ENCODE data around the gene CORO2A.
"Not testable (repeated sequence)": the region's sequence is repeated elsewhere in the genome, so short reads cannot be mapped to it uniquely, and the experiment has no call there.

Gene CORO2A

DNA sequence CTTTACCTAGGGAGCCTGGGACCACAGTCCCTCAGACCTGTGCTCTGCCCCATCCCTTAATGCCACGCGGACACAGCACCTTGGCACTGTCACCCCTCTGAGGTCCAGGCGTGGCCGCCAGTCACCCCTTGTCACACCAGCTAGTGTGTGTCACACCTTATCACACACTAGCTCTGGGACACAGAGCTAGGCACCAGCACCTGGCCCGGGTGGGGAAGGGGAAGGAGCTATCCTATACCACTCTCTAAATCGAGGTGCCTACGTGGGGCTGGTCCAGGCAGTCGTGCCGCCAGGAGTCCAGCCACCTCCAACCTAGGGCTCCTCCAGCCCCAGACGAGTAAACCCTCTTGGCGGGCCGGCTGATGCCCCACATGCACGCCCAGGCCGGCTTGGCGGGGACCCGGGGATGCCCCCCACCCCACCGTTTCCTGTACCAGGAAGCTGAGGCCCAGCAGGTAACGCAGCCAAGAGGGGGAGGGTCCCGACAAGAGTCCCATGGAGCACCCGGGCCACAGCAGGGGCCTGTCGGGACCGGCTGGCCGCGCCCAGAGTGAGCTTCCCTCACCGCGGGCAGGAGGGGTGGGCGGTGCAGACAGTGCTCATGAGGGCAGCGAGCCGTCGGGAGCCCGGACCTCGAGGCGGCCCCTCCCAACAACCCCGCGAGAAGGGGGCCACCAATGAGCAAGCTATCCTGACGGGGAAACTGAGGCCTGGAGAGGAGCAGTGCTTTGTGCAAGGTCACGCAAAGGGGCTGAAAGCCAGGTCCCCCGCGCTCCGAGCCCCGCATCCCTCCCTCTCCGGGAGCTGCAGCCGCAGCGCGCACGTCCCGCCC is 550 bp downstream of the CORO2A start:
- DNase-seq (ENCODE audit: low read depth), result no peak

GRCh38 chr9:98191181-98191608 is 1.2 kb downstream of the CORO2A start:
- DNase-seq (ENCODE audit: low read depth), result no peak

DNA sequence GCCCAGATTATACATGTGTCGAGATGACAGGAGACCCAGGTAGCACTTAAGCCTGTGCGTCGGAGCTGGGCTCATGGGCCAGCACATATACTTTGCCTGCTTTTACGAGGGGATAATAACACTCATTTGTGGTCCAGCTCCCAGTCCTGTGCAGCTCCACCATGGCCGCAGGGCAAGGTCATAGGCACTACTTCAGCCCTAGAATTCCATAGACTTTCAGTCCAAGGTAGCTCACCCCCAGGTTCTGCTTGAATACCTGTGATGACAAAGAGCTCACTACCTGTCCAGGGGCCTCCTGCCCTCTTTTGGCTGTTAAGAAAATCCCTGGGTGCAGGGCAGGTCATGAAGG is 1.7 kb downstream of the CORO2A start:
- DNase-seq (ENCODE audit: low read depth), result no peak

GRCh38 chr9:98189412-98189811 is 3.0 kb downstream of the CORO2A start:
- DNase-seq (ENCODE audit: low read depth), result no peak

- DNase-seq (ENCODE audit: low read depth), result no peak
Measured at GRCh38 chr9:98187926-98188325, 4.5 kb downstream of the CORO2A start.

- no peak for DNase-seq (ENCODE audit: low read depth)
Measured at GRCh38 chr9:98186236-98186635, 6.2 kb downstream of the CORO2A start.

DNA sequence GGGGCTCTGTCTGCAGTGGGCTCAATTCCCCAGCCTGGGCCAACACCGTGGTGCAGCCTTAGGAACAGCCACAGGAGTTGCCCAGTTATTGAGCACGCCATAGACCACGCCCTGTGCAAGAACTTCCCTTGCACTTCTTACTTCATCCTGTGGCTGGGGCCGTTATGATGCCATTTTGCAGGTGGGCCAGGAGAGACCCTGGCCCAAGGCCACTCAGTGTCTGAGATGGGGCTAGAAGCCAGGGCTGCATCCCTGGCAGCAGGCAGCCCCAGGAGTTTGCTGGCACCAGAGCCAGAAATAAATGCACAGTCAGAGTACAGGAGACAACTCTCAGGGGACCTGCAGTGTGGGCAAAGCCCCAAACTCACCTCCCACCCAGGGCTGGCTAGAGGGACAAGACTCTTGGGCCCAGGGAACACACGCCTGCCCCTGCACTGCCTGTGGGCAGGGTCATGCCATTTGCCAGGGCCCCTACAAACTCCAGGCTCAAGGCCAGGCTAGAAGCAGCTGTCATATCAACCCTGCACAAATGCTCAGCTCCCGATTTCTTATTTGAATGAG is 6.7 kb downstream of the CORO2A start:
- no peak for DNase-seq (ENCODE audit: low read depth)

DNA sequence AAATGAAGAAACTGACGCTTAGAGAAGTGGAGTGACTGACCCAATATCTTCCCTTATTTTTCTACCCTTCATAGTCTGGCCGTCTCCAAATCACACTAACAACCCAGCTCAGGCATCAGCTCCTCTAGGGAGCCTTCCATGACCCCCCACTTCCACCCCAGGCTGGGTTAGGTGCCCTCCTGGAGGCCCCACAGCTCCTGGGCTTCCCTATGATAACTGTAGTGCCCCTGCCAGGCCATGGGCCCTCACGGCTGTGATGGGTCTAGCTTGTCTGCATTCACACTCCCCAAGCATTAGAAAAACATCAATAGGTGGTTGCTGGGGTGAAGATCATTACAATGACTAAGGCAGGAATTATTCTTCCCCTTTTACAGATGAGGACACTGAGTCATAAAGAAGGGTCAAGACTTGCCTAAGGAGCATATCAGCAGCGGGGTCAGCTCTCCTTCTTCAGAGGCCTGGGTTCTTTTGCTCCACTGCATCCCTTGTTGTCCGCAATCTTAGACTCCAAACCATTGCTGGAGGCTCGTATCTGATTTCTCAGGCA is 7.3 kb downstream of the CORO2A start:
- DNase-seq (ENCODE audit: low read depth), result no peak

DNA sequence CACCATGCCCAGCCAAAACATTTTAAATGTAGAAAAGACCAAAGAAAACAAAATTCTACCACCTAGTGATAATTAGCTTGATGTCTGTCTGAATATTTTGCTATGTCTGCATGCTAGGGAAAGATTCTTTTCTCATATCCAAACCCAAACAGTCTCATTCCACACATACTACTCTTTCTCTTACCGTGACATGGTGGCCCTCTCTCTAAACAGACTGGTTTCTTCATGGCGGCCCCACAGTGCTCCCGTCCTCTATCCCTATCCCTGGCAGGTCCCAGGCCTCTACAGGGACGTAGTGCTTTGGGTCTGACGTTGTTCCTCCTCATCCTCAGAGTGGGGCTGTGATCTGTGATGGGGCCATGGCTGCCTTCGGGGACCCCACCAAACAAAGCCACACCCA is 8.1 kb downstream of the CORO2A start:
- no peak for DNase-seq (ENCODE audit: low read depth)

- no peak for DNase-seq (ENCODE audit: low read depth)
Measured at GRCh38 chr9:98182889-98183599, 9.4 kb downstream of the CORO2A start.

- DNase-seq (ENCODE audit: low read depth), result no peak
Measured at GRCh38 chr9:98182069-98182820, 10.2 kb downstream of the CORO2A start.

GRCh38 chr9:98181746-98182068 is 10.7 kb downstream of the CORO2A start:
- DNase-seq (ENCODE audit: low read depth), result no peak

DNA sequence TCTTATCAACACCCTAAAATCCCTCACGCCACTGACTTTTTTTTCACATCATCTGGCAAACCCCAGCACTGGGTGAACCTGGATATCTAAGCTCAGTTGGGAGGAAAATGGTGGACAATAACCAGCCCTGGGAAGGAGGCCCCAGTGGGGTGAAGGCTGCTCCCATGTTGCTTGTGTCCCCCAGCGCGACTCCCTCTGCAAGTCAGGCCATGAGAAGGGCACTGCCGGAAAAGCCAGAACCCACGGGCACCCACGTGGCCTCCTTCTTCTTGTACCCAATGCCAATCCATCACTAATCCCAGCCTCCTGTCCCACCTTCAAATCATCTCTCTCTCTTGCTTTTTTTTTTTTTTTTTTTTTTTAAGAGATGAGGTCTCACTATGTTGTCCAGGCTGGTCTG is 11.4 kb downstream of the CORO2A start:
- no peak for DNase-seq (ENCODE audit: low read depth)

DNA sequence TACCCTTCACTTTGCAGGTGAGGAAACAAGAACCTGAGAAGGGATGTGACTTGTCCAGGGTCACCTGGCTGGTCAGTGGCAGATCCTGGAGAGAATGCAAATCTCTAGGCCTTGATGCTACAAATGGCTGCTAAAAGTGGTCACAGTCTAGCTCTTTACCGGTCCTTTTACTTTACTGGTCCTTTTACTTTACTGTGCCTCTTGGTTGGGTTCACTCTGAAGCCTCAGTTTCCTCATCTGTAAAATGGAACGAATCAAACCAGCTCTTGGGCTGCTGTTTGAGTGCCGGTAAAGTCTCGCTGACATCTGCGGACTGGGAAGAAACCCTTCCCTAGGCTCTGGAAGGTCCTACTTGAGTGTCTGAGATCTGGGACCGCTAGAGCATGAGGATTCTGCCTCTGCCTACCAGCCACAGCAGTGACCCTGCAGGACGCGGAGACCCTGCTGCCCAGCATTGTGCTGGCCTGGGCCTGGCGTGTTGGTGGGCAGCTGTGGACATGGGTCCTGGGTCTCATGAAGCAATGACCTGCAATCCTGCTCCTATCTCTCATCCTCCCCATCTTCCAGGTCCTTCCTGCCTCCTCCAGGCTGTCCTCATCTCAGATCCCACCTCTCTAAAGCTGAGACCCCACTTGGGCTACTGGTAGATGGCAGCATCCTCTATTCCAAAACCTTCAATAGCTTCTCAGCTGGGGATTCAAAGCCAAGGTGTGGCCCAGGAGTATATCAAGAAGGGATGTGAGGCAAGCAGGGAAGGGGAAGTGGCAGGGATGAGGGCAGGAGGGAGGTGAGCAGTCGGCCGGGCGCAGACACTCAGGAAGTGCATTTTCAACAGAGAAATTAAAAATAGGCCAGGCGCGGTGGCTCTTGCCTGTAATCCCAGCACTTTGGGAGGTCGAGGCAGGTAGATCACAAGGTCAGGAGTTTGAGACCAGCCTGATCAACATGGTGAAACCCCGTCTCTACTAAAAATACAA is 13.3 kb downstream of the CORO2A start:
- no peak for DNase-seq (ENCODE audit: low read depth)

DNA sequence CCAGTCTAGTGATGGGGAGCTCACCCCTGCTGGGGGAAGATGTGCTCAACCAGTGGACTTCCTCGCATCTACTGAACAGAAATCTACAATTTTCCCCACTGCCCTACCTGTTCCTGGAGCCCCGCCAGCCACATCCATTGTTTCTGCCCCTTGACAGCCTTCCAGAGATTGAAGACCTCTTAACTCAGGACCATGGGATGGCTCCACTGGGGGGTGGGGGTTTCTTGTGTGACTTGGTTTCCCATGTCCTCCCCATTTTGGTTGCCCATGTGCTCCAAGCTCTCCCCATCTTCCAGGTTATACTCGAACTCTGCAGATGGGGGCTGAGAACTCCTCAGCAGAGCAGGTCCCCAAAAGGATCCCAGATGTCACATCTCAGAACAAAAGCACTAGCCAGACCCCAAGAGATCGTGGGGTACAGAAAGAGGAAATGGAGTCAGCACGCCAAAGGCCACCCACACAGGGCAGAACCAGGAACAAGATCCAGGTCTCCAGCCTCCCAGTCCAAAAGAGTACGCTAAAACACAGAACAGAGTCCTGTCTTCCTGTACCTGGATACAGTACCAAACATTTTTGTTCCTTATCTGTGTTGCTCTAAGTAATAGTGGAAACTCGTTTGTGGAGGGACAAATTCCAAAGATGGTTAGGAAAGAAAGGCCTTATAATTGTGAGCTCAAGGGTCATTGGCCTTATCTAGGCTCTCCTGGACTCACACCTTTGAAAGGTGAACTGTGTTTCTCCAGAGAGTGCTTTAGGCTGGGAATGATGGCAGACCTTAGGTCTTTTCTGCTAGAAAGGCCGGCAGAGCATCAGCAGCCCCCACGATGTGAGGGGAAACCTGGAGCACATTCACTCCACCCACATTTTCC is 15.8 kb downstream of the CORO2A start:
- no peak for DNase-seq (ENCODE audit: low read depth)

DNA sequence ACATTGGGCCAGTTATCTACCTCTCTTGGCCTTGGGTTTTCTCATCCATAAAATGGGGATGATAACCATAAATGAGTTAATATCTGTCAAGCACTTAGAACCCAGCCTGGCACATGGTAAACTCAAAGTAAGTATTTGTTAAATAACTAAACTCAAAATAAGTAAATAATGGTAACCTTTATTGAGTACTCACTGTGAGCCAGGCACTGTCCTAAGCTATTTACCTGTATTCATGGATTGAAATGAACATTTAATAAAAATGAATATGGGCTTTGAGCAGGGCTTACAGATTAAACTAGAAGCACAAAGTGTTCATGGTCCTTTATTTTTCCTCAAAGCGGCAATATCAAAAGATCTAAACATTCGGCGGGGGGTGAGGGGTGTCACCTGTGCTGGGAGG is 16.7 kb downstream of the CORO2A start:
- DNase-seq (ENCODE audit: low read depth), result no peak

GRCh38 chr9:98175028-98175569 is 17.3 kb downstream of the CORO2A start:
- no peak for DNase-seq (ENCODE audit: low read depth)

GRCh38 chr9:98174502-98174918 is 17.9 kb downstream of the CORO2A start:
- not testable (repeated sequence) for DNase-seq (ENCODE audit: low read depth)

GRCh38 chr9:98173181-98173580 is 19.3 kb downstream of the CORO2A start:
- no peak for DNase-seq (ENCODE audit: low read depth)

DNA sequence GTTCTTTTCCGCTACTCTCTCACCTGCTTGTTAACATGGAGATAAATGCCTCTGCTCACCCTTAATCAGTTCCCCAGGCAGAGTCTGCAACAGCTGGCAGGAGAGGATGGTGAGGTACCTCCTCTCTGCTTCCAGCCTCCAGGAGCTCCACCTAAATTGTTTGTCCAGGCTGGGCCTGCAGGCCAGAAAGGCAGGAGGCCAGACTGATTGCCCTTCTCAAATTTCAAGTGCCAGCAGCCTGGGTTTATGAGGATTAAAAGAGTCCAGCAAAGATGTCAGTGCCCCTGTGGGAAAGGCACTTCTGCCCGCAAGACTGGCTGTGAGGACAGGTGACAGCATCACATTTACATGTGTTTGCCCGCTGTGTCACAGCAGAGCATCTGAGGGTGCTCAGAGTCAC is 19.8 kb downstream of the CORO2A start:
- DNase-seq (ENCODE audit: low read depth), result no peak

Measured in HS-27A (cell line).